OCI-LY1 (cell line): ENCODE data around the gene SYNPO2.
"Not testable (repeated sequence)": the region's sequence is repeated elsewhere in the genome, so short reads cannot be mapped to it uniquely, and the experiment has no call there.

Source experiments
- H2AFZ ChIP-seq: fragments of 200-600 bp; sonication (generic), shearing (Covaris generic); 2 replicates; pipeline ENCODE4 v1.6.0; 2014; ENCODE audit warnings: antibody characterized with exemption, mild to moderate bottlenecking, low read length
- H3F3A ChIP-seq: fragments of 200-600 bp; sonication (generic), shearing (Covaris generic); 2 replicates; pipeline ENCODE4 v1.6.0; 2014; ENCODE audit warnings: mild to moderate bottlenecking, antibody characterized with exemption, low read length, moderate library complexity; ENCODE audit not compliant: insufficient read depth
- H3K27ac ChIP-seq: fragments of 200-600 bp; sonication (generic); 2 replicates; pipeline ENCODE4 v1.5.1; 2014; ENCODE audit warnings: low read length, mixed run types, mild to moderate bottlenecking, low read depth; ENCODE audit not compliant: poor library complexity, severe bottlenecking
- H3K27me3 ChIP-seq: fragments of 200-600 bp; sonication (generic); 2 replicates; pipeline ENCODE4 v1.6.0; 2014; ENCODE audit warnings: antibody characterized with exemption, mild to moderate bottlenecking, low read length, moderate library complexity; ENCODE audit not compliant: insufficient read depth
- H3K36me3 ChIP-seq: fragments of 200-600 bp; sonication (generic); 2 replicates; pipeline ENCODE4 v1.6.1; 2014; ENCODE audit warnings: mild to moderate bottlenecking, antibody characterized with exemption, low read length, moderate library complexity, mixed read lengths; ENCODE audit not compliant: insufficient read depth
- H3K4me1 ChIP-seq: fragments of 200-600 bp; sonication (generic); 2 replicates; pipeline ENCODE4 v1.5.1; 2014; ENCODE audit warnings: mild to moderate bottlenecking, low read length, moderate library complexity; ENCODE audit not compliant: insufficient read depth, severe bottlenecking
- H3K4me2 ChIP-seq: fragments of 200-600 bp; sonication (generic), shearing (Covaris generic); 2 replicates; pipeline ENCODE4 v1.6.1; 2014; ENCODE audit warnings: low read length
- H3K4me3 ChIP-seq: fragments of 200-600 bp; sonication (generic); 2 replicates; pipeline ENCODE4 v1.5.1; 2014; ENCODE audit warnings: low read length, low read depth, mild to moderate bottlenecking, mixed read lengths; ENCODE audit not compliant: poor library complexity, severe bottlenecking
- H3K79me2 ChIP-seq: fragments of 200-600 bp; shearing (Covaris generic); 2 replicates; pipeline ENCODE4 v1.6.1; 2016; ENCODE audit warnings: mixed run types, low read length, mixed read lengths; ENCODE audit not compliant: insufficient read depth
- H3K9ac ChIP-seq: fragments of 200-600 bp; sonication (generic), shearing (Covaris generic); 2 replicates; pipeline ENCODE4 v1.6.1; 2014; ENCODE audit warnings: mild to moderate bottlenecking, low read length, mixed read lengths
- H3K9me2 ChIP-seq: fragments of 200-600 bp; sonication (generic), shearing (Covaris generic); 2 replicates; pipeline ENCODE4 v1.6.1; 2014; ENCODE audit warnings: low read depth, mild to moderate bottlenecking, low read length, mixed read lengths
- H3K9me3 ChIP-seq: fragments of 200-600 bp; shearing (Covaris generic); 2 replicates; pipeline ENCODE4 v1.6.1; 2014; ENCODE audit warnings: low read length, mixed read lengths
- H4K20me1 ChIP-seq: fragments of 200-600 bp; sonication (generic), shearing (Covaris generic); 2 replicates; pipeline ENCODE4 v1.6.0; 2016; ENCODE audit warnings: mild to moderate bottlenecking, low read length; ENCODE audit not compliant: insufficient read depth
- EZH2 ChIP-seq: fragments of 200-600 bp; sonication (generic), shearing (Covaris generic); IDR thresholded peaks from 2 replicates; pipeline ENCODE4 v1.8.0; 2017; ENCODE audit warnings: borderline replicate concordance, mixed run types, mild to moderate bottlenecking, antibody characterized with exemption, low read length, moderate library complexity, mixed read lengths
- TF ChIP-seq, protein P1 (sequence below): fragments of 200-600 bp; sonication (generic), shearing (Covaris generic); IDR thresholded peaks from 2 replicates; pipeline ENCODE4 v1.5.1; 2017; ENCODE audit warnings: mild to moderate bottlenecking, antibody characterized with exemption, low read length, moderate library complexity, mixed read lengths

SYNPO2 gene

DNA sequence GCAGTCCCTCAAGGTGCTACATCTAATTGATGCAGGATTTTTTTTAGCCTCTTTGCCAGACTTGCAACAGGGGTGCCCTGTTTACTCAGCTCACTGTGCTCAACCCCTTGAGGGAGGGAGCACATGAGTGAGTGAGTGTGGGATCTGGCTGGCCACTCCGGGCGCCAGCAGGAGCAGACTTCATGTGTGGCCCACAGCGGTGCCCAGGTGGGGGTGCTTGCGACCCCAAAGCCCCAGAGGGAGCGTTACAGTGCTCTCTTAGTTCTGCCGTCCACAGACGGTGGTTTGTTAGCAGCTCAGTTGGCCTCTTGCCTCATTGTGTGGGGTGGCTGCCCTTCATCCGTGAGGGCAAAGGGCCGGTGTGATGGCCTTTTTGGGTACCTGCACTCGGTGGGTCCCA lies 165.3 kb downstream of the SYNPO2 start:
- H3K9ac ChIP-seq, result no peak overlapping the region
- no peak overlapping the region for H2AFZ ChIP-seq
- H3K4me1 ChIP-seq, result no peaks in the 10 kb centered on the region
- no peak overlapping the region for H3K4me2 ChIP-seq
- no peak overlapping the region for H3K4me3 ChIP-seq
- H3F3A ChIP-seq, result no peaks in the 10 kb centered on the region
- no peak overlapping the region for H3K27ac ChIP-seq
- H3K9me2 ChIP-seq, result no peaks in the 10 kb centered on the region
- no peaks in the 10 kb centered on the region for H3K9me3 ChIP-seq
- H3K27me3 ChIP-seq, result no peaks in the 10 kb centered on the region
- no peaks in the 10 kb centered on the region for H3K36me3 ChIP-seq
- no peaks in the 10 kb centered on the region for H3K79me2 ChIP-seq
- H4K20me1 ChIP-seq, result no peaks in the 10 kb centered on the region
- no peak for TF ChIP-seq EZH2
- TF ChIP-seq, protein P1, sequence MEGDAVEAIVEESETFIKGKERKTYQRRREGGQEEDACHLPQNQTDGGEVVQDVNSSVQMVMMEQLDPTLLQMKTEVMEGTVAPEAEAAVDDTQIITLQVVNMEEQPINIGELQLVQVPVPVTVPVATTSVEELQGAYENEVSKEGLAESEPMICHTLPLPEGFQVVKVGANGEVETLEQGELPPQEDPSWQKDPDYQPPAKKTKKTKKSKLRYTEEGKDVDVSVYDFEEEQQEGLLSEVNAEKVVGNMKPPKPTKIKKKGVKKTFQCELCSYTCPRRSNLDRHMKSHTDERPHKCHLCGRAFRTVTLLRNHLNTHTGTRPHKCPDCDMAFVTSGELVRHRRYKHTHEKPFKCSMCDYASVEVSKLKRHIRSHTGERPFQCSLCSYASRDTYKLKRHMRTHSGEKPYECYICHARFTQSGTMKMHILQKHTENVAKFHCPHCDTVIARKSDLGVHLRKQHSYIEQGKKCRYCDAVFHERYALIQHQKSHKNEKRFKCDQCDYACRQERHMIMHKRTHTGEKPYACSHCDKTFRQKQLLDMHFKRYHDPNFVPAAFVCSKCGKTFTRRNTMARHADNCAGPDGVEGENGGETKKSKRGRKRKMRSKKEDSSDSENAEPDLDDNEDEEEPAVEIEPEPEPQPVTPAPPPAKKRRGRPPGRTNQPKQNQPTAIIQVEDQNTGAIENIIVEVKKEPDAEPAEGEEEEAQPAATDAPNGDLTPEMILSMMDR, result no peak

DNA sequence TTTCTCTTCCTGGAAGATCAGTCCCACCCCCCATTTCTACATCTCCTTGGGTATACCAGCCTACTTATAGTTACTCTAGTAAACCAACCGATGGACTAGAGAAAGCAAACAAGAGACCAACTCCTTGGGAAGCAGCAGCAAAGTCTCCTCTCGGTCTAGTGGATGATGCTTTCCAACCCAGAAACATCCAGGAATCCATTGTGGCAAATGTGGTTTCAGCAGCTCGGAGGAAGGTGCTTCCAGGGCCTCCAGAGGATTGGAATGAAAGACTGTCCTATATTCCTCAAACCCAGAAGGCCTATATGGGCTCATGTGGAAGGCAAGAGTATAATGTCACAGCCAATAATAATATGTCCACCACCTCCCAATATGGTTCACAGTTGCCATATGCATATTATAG lies 168.8 kb downstream of the SYNPO2 start:
- no peak for TF ChIP-seq EZH2
- TF ChIP-seq, protein P1, result no peak
- Histone ChIP-seq H3K9me3 (no peaks in the 10 kb centered on the region), H3K79me2 (no peaks in the 10 kb centered on the region), H3K9ac (no peak overlapping the region), H3K27ac (no peak overlapping the region), H3K36me3 (no peaks in the 10 kb centered on the region), H2AFZ (no peak overlapping the region), H4K20me1 (no peaks in the 10 kb centered on the region), H3F3A (no peaks in the 10 kb centered on the region), H3K27me3 (no peaks in the 10 kb centered on the region), H3K9me2 (no peaks in the 10 kb centered on the region), H3K4me2 (no peak overlapping the region), H3K4me1 (no peaks in the 10 kb centered on the region), H3K4me3 (no peak overlapping the region)

DNA sequence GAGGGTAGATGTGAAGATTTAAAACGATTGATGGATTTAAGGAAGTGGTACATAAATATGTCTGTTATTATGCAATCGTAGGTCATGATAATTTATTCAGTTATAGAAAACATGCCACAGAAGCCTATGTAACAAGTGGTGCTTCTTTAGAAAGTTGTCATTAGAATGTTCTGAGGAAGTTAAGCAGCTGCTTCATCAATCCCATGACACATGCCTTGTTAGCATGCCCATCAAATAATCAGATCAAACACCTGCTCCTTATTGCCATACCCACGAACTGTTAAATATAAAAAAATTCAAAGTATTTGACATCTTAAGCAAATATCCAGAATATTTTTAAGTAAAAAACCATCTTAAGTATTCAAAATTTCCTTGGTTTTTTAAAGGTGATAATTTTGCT lies 170.6 kb downstream of the SYNPO2 start:
- no peaks in the 10 kb centered on the region for H3K4me1 ChIP-seq
- H3K4me2 ChIP-seq, result no peak overlapping the region
- H3K27ac ChIP-seq, result no peak overlapping the region
- H3K9me3 ChIP-seq, result no peaks in the 10 kb centered on the region
- no peaks in the 10 kb centered on the region for H3K79me2 ChIP-seq
- no peaks in the 10 kb centered on the region for H4K20me1 ChIP-seq
- H3K9ac ChIP-seq, result no peak overlapping the region
- H3K27me3 ChIP-seq, result no peaks in the 10 kb centered on the region
- H3K9me2 ChIP-seq, result no peaks in the 10 kb centered on the region
- no peak overlapping the region for H3K4me3 ChIP-seq
- H2AFZ ChIP-seq, result no peak overlapping the region
- H3K36me3 ChIP-seq, result no peaks in the 10 kb centered on the region
- TF ChIP-seq, protein P1, result no peak
- TF ChIP-seq EZH2, result no peak
- no peaks in the 10 kb centered on the region for H3F3A ChIP-seq

DNA sequence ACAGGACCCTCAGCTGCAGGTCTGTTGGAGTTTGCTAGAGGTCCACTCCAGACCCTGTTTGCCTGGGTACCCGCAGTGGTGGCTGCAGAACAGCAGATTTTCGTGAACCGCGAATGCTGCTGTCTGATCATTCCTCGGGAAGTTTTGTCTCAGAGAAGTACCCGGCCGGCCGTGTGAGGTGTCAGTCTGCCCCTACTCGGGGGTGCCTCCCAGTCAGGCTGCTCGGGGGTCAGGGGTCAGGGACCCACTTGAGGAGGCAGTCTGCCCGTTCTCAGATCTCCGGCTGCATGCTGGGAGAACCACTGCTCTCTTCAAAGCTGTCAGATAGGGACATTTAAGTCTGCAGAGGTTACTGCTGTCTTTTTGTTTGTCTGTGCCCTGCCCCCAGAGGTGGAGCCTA lies 178.5 kb downstream of the SYNPO2 start:
- H3K79me2 ChIP-seq, H4K20me1 ChIP-seq, H3K4me3 ChIP-seq, H2AFZ ChIP-seq, H3K36me3 ChIP-seq, H3K9ac ChIP-seq, H3F3A ChIP-seq, H3K4me2 ChIP-seq, H3K9me2 ChIP-seq, H3K27ac ChIP-seq, H3K27me3 ChIP-seq, H3K4me1 ChIP-seq, H3K9me3 ChIP-seq: not testable (repeated sequence)

DNA sequence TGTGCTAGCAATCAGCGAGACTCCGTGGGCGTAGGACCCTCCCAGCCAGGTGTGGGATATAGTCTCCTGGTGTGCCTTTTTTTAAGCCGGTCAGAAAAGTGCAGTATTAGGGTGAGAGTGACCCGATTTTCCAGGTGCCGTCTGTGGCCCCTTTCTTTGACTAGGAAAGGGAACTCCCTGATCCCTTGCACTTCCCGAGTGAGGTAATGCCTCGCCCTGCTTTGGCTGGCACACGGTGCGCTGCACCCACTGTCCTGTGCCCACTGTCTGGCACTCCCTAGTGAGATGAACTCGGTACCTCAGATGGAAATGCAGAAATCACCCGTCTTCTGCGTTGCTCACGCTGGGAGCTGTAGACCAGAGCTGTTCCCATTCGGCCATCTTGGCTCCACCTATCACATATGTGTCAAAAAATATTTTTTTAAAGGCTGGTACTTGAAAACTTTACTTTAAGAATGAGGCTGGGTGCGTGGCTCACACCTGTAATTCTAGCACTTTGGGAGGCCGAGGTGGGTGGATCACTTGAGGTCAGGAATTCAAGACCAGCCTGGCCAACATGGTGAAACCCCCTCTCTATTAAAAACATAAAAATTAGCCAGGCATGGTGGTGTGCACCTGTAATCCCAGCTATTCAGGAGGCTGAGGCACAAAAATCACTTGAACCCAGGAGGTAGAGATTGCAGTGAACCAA lies 179.2 kb downstream of the SYNPO2 start:
- not testable (repeated sequence) for H3K27me3 ChIP-seq, H3K79me2 ChIP-seq, H2AFZ ChIP-seq, H3K36me3 ChIP-seq, H3K9ac ChIP-seq, H3K4me3 ChIP-seq, H3K4me2 ChIP-seq, H4K20me1 ChIP-seq, H3K4me1 ChIP-seq, H3K9me3 ChIP-seq, H3F3A ChIP-seq, H3K27ac ChIP-seq, H3K9me2 ChIP-seq
